Measurements from ENCODE around the gene LYSMD1.
A peak's percentile ranks its signal among the peaks of the same experiment; 100 is the strongest.
"Not testable (repeated sequence)": the region's sequence is repeated elsewhere in the genome, so short reads cannot be mapped to it uniquely, and the experiment has no call there.

LYSMD1 gene, protein sequence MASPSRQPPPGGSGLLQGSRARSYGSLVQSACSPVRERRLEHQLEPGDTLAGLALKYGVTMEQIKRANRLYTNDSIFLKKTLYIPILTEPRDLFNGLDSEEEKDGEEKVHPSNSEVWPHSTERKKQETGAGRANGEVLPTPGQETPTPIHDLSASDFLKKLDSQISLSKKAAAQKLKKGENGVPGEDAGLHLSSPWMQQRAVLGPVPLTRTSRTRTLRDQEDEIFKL

DNA sequence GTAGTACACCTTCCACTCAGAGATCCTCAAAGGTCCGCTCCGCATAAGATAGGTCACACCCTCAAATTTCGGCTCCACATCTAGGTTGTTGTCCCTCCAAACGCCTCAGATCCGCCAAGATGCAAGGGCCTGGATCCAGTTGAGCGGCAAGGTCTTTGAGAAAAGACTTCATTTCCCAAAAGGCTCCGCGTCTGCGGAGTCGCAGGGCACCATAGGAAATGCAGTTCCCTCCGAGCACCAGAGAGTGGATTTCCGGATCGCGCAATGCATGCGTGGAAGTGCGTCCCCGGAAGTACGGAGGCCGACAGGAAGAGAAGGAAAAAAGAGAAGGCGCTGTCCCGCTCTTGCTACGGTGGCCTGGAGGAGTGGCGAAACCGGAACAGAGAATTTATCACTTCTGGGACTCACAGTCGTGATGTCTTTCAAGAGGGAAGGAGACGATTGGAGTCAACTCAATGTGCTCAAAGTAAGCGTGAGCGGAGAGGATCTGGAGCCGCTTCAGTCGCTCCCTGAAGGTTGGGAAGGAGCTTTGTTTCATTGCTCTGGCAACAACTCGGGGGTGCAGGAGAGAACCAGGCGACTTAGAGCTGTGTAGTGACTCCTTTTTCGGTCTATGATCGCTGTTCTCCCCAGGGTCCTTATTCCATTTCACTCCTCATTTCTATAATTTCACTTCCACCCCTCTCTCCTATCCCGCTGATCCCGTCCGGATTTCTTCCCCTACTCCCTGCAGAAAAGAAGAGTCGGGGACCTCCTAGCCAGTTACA, at the start of gene LYSMD1, which contains the start of gene SCNM1:
Gene LYSMD1 (minus strand): TSS at position 165 of the 767 bp plus-strand sequence. CDS start 644 bp downstream, outside the sequence.
Gene SCNM1 (plus strand): TSS at position 407 of the 767 bp plus-strand sequence. CDS start 9 bp downstream, at position 416.
- DNase-seq (ENCODE audit: low read depth in 2 of 2): peak; percentile 86

DNA sequence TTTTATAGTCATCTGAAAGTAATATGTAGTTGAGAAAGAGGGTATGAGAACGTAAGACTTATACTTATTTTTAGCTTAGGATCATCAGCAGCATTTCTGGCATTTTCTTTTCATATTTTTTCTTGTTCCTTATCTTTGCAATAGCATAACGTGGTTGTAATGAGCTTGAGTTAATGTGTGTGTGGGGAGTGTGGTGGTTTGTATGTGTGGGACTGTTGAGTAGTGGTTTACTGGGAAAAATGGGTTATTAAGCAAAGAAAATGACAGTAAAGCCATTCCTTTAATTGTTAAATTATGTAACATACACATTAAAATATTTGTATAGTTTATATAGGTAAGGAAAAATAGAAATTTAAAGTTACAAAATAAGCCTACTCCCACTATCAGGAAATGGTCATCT, 47.9 kb upstream of the LYSMD1 start:
- no peak for DNase-seq (ENCODE audit: low read depth in 2 of 2)

GRCh38 chr1:151211972-151212705, 46.4 kb upstream of the LYSMD1 start:
- DNase-seq (ENCODE audit: low read depth in 2 of 2): no peak

GRCh38 chr1:151210830-151211229, 45.1 kb upstream of the LYSMD1 start:
- DNase-seq (ENCODE audit: low read depth in 2 of 2): no peak

GRCh38 chr1:151205381-151205965, 39.8 kb upstream of the LYSMD1 start:
- not testable (repeated sequence) for DNase-seq (ENCODE audit: low read depth in 2 of 2)

- DNase-seq (ENCODE audit: low read depth in 2 of 2): no peak
These were observed 34.3 kb upstream of the LYSMD1 start for GRCh38 chr1:151199873-151200581.

DNA sequence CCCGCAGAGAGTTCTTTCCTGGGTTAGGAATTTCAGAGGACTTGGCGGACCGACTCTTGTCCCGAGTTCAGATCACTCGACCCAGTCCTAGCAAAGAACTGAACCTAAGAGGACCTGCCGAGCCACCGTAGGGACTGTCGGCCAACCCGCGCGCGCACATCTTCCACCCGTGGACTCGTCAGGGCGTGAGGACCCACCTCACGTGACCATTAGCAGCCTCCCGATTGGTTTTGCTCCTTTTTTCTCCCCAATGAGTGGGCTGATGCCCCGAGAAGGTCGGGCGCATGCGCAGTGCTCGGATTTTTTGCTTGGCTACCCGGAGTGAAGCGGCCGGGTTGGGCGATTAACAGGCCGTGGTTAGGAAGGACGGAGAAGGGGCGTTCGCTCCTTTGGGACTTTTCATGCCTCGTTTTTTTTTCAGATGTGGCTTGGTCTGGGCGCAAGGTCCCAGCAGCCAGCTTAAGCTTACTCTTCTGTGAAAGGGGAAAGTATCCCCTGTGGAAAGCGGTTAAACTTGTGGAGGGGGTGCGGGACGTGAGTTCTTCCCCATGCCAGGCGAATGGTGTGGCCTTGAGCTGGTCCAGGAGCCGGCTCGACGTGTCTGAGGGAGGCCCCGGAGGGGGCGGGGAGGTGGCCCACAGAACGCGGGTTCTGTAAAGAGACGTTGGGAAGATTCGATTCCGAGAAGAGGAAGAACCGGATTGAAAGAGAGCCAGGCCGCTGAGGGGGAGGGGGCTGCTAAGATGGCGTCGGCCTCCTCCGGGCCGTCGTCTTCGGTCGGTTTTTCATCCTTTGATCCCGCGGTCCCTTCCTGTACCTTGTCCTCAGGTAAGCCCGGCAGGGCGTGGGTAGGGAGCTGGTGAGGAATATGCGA, 32.8 kb upstream of the LYSMD1 start, which contains the start of gene PIP5K1A:
Gene PIP5K1A (plus strand): TSS at position 299 of the 874 bp plus-strand sequence. CDS start 445 bp downstream, at position 744.
- DNase-seq (ENCODE audit: low read depth in 2 of 2): peak; percentile 96 to 99

DNA sequence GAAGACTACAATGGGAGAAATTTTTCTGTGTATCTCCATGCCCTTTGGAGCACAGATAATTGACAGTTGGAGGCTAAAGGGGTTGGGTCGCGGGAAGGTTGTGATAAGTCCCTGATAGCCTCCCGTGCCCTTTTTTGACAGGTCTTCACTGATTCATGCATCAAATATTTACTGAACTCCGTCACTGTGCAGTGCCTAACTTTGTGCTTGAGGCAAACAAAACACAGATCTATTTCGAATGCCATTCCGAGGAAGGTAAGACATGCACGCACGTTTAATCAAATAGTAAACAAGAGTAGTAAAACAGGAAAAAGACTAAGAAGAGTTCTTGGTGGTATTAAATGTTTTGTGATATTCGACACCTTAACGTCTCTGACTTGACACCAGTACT, 32.2 kb upstream of the LYSMD1 start:
- no peak for DNase-seq (ENCODE audit: low read depth in 2 of 2)

DNA sequence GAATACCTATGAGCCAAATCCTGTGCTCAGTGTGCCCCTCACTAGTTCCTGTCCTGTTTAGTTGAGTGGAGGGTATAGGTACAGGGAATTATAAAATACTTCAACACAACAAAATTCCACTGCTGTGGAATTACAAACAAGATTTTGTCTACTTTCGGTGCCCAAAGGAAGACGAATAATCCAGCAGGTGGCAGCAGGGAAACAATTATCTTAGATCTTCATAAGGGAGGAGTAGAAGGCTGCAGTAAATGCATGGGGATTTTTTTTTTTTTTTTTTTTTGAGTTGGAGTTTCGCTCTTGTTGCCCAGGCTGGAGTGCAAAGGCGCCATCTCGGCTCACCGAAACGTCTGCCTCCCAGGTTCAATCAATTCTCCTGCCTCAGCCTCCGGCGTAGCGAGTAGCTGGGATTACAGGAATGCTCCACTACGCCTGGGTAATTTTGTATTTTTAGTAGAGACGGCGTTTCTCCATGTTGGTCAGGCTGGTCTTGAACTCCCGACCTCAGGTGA, 30.6 kb upstream of the LYSMD1 start:
- no peak for DNase-seq (ENCODE audit: low read depth in 2 of 2)

- DNase-seq (ENCODE audit: low read depth in 2 of 2): not testable (repeated sequence)
These were observed 29.3 kb upstream of the LYSMD1 start for GRCh38 chr1:151194894-151195594.

- DNase-seq (ENCODE audit: low read depth in 2 of 2): no peak
These were observed 28.2 kb upstream of the LYSMD1 start for GRCh38 chr1:151193856-151194255.

- DNase-seq (ENCODE audit: low read depth in 2 of 2): no peak
These were observed 27.6 kb upstream of the LYSMD1 start for GRCh38 chr1:151193304-151193703.

DNA sequence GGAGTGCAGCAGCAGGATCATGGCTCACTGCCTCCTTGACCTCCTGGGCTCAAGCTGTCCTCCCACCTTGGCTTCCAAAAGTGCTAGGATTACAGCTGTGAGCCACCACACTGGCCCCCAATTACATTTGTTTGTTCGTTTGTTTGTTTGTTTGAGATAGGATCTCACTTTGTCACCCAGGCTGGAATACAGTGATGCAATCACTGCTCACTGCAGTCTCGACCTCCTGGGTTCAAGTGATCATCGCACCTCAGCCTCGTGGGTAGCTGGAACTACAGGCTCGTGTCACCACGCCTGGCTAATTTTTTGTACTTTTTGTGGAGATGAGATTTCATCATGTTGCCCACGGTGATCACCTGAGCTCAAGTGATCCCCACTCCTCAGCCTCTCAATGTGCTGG, 26.3 kb upstream of the LYSMD1 start:
- DNase-seq (ENCODE audit: low read depth in 2 of 2): no peak

GRCh38 chr1:151189637-151190445, 24.1 kb upstream of the LYSMD1 start, which contains the start of gene VPS72:
Gene VPS72, minus strand, starts transcription at chr1:151190197. Its CDS starts 76 bp downstream, at chr1:151190121.
- peak; percentile 60 to 61 for DNase-seq (ENCODE audit: low read depth in 2 of 2)

DNA sequence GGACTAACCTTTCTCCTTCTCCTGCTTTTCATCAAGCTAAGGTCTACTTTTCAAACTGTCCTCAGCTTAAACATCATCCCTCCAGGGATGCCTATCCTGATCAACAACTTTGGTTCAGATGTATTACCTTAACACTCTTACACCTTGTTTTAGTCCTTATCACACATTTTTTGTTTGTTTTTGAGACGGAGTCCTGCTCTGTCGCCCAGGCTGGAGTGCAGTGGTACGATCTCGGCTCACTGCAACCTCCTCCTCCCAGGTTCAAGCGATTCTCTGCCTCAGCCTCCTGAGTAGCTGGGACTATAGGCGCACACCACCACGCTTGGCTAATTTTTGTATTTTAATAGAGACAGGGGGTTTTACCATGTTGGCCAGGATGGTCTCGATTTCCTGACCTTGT, 23.0 kb upstream of the LYSMD1 start:
- DNase-seq (ENCODE audit: low read depth in 2 of 2): not testable (repeated sequence)

- no peak for DNase-seq (ENCODE audit: low read depth in 2 of 2)
These were observed 21.5 kb upstream of the LYSMD1 start for GRCh38 chr1:151187205-151187604.

GRCh38 chr1:151184211-151184610, 18.5 kb upstream of the LYSMD1 start:
- DNase-seq (ENCODE audit: low read depth in 2 of 2): no peak

GRCh38 chr1:151176514-151177045, 10.9 kb upstream of the LYSMD1 start:
- DNase-seq (ENCODE audit: low read depth in 2 of 2): no peak
